Measurements from ENCODE around the gene DIPK1A. TPM values are rescaled to one million over a fixed set of nuclear protein-coding genes. Genes with fewer than 3 reads are reported as not detected.

DIPK1A gene
- total RNA-seq, 2 donors from 2014 or later: 10.8 to 18.3 TPM

DNA sequence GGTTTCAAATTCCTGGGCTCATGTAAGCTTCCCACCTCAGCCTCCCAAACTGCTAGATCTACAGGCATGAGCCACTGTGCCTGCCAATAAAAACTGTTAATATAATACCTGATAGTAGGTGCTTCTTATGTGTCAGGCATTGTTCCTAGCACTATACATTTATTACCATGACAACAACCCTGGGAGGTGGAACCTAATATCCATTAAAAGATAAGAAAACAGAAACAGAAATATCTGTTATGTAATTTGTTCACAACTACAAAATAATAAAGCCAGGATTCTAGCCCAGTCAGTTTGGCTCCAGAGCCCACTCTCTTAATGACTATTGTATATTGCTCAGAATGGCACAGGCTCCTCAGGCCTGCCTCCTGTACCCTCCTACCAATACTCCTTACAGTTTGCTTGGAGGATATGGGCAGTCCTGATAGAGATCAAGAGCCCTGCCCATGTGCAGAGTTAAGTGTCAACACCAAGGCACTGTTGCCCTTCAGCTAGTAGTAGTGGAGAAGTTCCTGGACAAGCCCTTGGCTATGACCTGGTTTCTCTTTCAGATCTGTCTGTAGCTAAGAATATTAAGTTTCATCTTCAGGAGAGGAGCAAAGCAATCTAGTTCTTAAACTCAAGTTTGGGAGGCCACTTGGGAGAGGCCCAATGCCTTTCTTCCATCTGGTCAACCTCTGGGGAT is 107.0 kb downstream of the DIPK1A start:
- no peaks in the 10 kb centered on the region for H3K4me1 ChIP-seq (ENCODE audit: control insufficient read depth in 1 of 2, low read depth in 2 of 2)
- no peaks in the 10 kb centered on the region for H3K36me3 ChIP-seq
- no peak for ATAC-seq (ENCODE audit: insufficient number of reproducible peaks, low FRiP score, low read depth)
- DNase-seq (ENCODE audit: low spot score): no peak
- H3K9me3 ChIP-seq: no peaks in the 10 kb centered on the region
- H3K27ac ChIP-seq: no peak overlapping the region
- H3K4me3 ChIP-seq: no peak overlapping the region
- H3K27me3 ChIP-seq (replicated peaks; ENCODE audit: insufficient read depth): no peaks in the 10 kb centered on the region
- TF ChIP-seq CTCF (IDR thresholded peaks at IDR 0.05): no peak

GRCh38 chr1:92853299-92853698 is 108.0 kb downstream of the DIPK1A start:
- Histone ChIP-seq H3K36me3 (peaks cover 1% of the 10 kb centered on the region), H3K27me3 (replicated peaks; ENCODE audit: insufficient read depth) (no peaks in the 10 kb centered on the region), H3K4me3 (no peak overlapping the region), H3K4me1 (ENCODE audit: control insufficient read depth in 1 of 2, low read depth in 2 of 2) (no peaks in the 10 kb centered on the region), H3K27ac (no peak overlapping the region), H3K9me3 (no peaks in the 10 kb centered on the region)
- no peak for DNase-seq (ENCODE audit: low spot score)
- ATAC-seq (ENCODE audit: insufficient number of reproducible peaks, low FRiP score, low read depth): no peak
- TF ChIP-seq CTCF (IDR thresholded peaks at IDR 0.05): no peak

DNA sequence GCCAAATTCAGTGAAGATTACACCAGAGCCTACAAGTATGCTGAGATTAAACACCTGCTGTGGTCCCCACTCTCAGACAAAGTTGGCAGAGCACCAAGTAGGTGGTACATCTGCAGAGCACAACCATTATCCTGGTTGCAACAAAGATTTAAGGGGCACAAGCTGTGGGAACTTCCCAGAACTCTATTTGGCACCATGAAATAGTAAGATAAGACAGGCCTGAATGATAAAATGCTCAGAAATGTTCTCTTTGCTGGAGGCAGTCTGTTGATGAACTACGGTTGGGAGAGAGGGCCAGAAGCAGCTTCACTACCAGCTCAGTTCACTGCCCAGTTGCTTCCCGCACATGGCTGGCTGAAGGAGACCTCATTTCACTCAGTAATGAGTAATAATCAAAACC is 109.5 kb downstream of the DIPK1A start:
- H3K36me3 ChIP-seq: peaks cover 3% of the 10 kb centered on the region
- H3K27me3 ChIP-seq (replicated peaks; ENCODE audit: insufficient read depth): no peaks in the 10 kb centered on the region
- no peaks in the 10 kb centered on the region for H3K9me3 ChIP-seq
- DNase-seq (ENCODE audit: low spot score) (no peak), ATAC-seq (ENCODE audit: insufficient number of reproducible peaks, low FRiP score, low read depth) (no peak)
- no peak overlapping the region for H3K4me3 ChIP-seq
- TF ChIP-seq CTCF (IDR thresholded peaks at IDR 0.05): no peak
- no peaks in the 10 kb centered on the region for H3K4me1 ChIP-seq (ENCODE audit: control insufficient read depth in 1 of 2, low read depth in 2 of 2)
- H3K27ac ChIP-seq: no peak overlapping the region

GRCh38 chr1:92850019-92850418 is 111.2 kb downstream of the DIPK1A start:
- no peak overlapping the region for H3K4me3 ChIP-seq
- DNase-seq (ENCODE audit: low spot score) (no peak), ATAC-seq (ENCODE audit: insufficient number of reproducible peaks, low FRiP score, low read depth) (no peak)
- peaks cover 3% of the 10 kb centered on the region for H3K36me3 ChIP-seq
- H3K27me3 ChIP-seq (replicated peaks; ENCODE audit: insufficient read depth): no peaks in the 10 kb centered on the region
- no peak for TF ChIP-seq CTCF (IDR thresholded peaks at IDR 0.05)
- H3K9me3 ChIP-seq: no peaks in the 10 kb centered on the region
- H3K27ac ChIP-seq: no peak overlapping the region
- no peaks in the 10 kb centered on the region for H3K4me1 ChIP-seq (ENCODE audit: control insufficient read depth in 1 of 2, low read depth in 2 of 2)

- Histone ChIP-seq H3K4me1 (ENCODE audit: control insufficient read depth in 1 of 2, low read depth in 2 of 2) (no peaks in the 10 kb centered on the region), H3K9me3 (no peaks in the 10 kb centered on the region), H3K27me3 (replicated peaks; ENCODE audit: insufficient read depth) (no peaks in the 10 kb centered on the region), H3K27ac (no peak overlapping the region), H3K36me3 (peaks cover 3% of the 10 kb centered on the region), H3K4me3 (no peak overlapping the region)
- DNase-seq (ENCODE audit: low spot score) (no peak), ATAC-seq (ENCODE audit: insufficient number of reproducible peaks, low FRiP score, low read depth) (no peak)
- TF ChIP-seq CTCF (IDR thresholded peaks at IDR 0.05): no peak
Observed at GRCh38 chr1:92848201-92848600, 113.1 kb downstream of the DIPK1A start.

Data from thoracic aorta (tissue), 2 donors.